GM19043 (cell line): ENCODE data around the gene SOWAHA.
"Not testable (repeated sequence)": the region's sequence is repeated elsewhere in the genome, so short reads cannot be mapped to it uniquely, and the experiment has no call there.

Source experiments
- ATAC-seq: cut with Tn5 transposase; IDR thresholded peaks from one replicate; pipeline ENCODE4 v1.9.1; 2021; ENCODE audit warnings: low read depth; ENCODE audit not compliant: unreplicated experiment

SOWAHA gene

GRCh38 chr5:132806804-132807162 lies 6.3 kb upstream of the SOWAHA start:
- not testable (repeated sequence) for ATAC-seq

- ATAC-seq, result no peak
Observed at GRCh38 chr5:132807163-132807838, 5.8 kb upstream of the SOWAHA start.

GRCh38 chr5:132808448-132808847 lies 4.7 kb upstream of the SOWAHA start:
- no peak for ATAC-seq

GRCh38 chr5:132808866-132809265 lies 4.2 kb upstream of the SOWAHA start:
- ATAC-seq, result no peak

GRCh38 chr5:132810605-132811004 lies 2.5 kb upstream of the SOWAHA start:
- ATAC-seq, result no peak

- no peak for ATAC-seq
Observed at GRCh38 chr5:132812123-132812765, 858 bp upstream of the SOWAHA start.

GRCh38 chr5:132813599-132814502 lies 749 bp downstream of the SOWAHA start:
- ATAC-seq, result no peak

GRCh38 chr5:132814503-132815294 lies 1.6 kb downstream of the SOWAHA start:
- no peak for ATAC-seq

GRCh38 chr5:132815454-132815853 lies 2.4 kb downstream of the SOWAHA start:
- no peak for ATAC-seq

GRCh38 chr5:132816083-132816482 lies 3.0 kb downstream of the SOWAHA start:
- ATAC-seq, result no peak

GRCh38 chr5:132816554-132816953 lies 3.5 kb downstream of the SOWAHA start:
- no peak for ATAC-seq

- no peak for ATAC-seq
Observed at GRCh38 chr5:132817011-132817410, 3.9 kb downstream of the SOWAHA start.

GRCh38 chr5:132819468-132819867 lies 6.4 kb downstream of the SOWAHA start:
- no peak for ATAC-seq

GRCh38 chr5:132820162-132820754 lies 7.2 kb downstream of the SOWAHA start:
- ATAC-seq, result peak; percentile 74

GRCh38 chr5:132821350-132821749 lies 8.2 kb downstream of the SOWAHA start:
- ATAC-seq, result no peak

GRCh38 chr5:132821791-132822190 lies 8.7 kb downstream of the SOWAHA start:
- ATAC-seq, result no peak

- no peak for ATAC-seq
Observed at GRCh38 chr5:132822650-132823480, 9.8 kb downstream of the SOWAHA start.

GRCh38 chr5:132823481-132824050 lies 10.5 kb downstream of the SOWAHA start:
- no peak for ATAC-seq

- ATAC-seq, result no peak
Observed at GRCh38 chr5:132824426-132824825, 11.3 kb downstream of the SOWAHA start.
